ENCODE results near the gene LARGE2. TPM values are rescaled to one million over a fixed set of nuclear protein-coding genes. Genes with fewer than 3 reads are reported as not detected.

LARGE2 gene
- total RNA-seq, 1 donor from 2014 or later = 59.7 TPM

DNA sequence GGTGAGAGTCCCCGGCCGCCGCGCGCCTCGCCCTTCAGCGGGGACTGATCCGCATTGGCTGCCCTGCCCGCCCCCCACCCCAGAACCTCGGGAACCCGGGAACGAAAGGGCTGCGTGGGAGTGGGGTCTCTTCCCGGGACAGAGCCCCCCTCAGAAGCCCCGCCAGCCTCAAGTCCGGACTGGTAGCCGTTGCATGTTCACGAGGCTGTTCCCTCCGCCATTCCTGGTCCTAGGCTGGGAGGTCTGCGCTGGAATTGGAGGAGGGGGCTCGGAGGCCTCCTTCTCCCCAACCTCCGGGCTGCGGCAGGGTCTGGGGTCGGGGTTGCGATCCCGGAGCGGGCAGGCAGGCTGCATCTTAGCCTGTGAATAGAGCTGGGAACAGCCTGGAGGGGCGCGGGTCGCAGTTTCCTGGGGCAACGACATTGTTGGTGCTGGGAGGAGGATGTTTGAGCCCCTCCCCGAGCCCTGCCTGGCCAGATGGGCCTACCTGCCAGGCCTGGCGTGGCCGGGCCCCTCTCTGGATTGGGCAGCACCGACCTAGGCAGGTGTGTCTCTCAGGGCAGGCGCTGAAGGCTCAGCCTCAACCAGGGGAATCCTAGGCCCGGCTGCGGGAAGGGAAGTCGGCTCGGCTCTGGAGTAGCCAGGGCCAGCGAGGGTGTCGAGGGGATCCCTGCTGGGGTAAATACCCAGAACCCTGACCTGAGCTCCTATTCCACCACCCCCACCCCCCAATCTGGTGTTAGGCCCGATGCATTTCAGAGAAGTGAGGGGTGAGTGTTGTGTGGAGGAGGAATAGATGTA, 36.3 kb upstream of the LARGE2 start:
- Mint-ChIP-seq H3K27me3 (no peaks in the 10 kb centered on the region), H3K9me3 (no peaks in the 10 kb centered on the region), H3K4me1 (peaks cover 10% of the 10 kb centered on the region), H3K27ac (no peak overlapping the region), H3K4me3 (peak overlapping the region; percentile 56), H3K36me3 (ENCODE audit: low read depth) (peaks cover 16% of the 10 kb centered on the region)
- TF ChIP-seq, protein P1, sequence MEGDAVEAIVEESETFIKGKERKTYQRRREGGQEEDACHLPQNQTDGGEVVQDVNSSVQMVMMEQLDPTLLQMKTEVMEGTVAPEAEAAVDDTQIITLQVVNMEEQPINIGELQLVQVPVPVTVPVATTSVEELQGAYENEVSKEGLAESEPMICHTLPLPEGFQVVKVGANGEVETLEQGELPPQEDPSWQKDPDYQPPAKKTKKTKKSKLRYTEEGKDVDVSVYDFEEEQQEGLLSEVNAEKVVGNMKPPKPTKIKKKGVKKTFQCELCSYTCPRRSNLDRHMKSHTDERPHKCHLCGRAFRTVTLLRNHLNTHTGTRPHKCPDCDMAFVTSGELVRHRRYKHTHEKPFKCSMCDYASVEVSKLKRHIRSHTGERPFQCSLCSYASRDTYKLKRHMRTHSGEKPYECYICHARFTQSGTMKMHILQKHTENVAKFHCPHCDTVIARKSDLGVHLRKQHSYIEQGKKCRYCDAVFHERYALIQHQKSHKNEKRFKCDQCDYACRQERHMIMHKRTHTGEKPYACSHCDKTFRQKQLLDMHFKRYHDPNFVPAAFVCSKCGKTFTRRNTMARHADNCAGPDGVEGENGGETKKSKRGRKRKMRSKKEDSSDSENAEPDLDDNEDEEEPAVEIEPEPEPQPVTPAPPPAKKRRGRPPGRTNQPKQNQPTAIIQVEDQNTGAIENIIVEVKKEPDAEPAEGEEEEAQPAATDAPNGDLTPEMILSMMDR (IDR thresholded peaks at IDR 0.05) = no peak
- ChIA-PET POLR2A (interaction anchor here (0.9 kb wide), 1 partner anchor 32 kb away, joined by 3 read pairs; the partner anchor contains the start of gene PEX16), CTCF (no interaction called here)
- DNase-seq = no peak
- intact Hi-C loops (cut with micrococcal nuclease) = loop anchor here (1.0 to 5.0 kb wide), 7 partner anchors 13 to 507 kb away; partner anchors contain the start of gene CRY2
- no peak for ATAC-seq (ENCODE audit: low read depth)

DNA sequence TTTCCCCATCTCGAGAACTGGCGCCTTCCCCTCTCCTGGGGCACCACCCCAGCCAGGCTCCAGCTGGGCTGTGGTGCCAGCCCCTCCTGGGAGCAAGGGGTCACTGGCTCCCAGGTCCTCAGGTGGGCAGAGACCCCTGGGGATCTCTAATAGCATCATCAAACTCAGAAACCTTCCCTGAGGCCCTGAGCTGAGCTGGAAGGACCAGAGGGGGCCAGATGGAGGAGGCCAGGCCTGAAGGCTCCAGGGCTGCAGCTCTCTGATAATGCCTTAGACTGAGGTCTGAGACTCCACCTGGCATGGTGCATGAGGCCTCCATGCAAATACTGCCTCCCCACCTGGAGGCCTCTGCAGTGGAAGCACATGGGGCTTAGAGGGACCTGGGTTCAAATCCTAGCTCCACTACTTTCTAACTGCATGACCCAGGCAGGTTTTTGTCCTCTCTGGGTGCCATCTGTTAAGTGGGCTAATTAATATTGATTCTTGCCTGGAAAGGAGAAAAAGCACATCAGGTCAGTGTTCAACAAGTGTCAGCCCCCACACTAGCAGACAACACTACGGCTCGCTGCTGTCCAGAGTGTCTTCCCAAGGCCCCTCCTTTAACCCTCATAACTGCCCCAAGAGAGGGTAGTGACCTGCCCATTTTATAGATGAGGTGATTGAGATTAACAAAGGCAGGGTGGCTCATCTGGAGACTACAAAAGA, 35.5 kb upstream of the LARGE2 start:
- Mint-ChIP-seq H3K4me1 (peaks cover 10% of the 10 kb centered on the region), H3K27ac (no peak overlapping the region), H3K4me3 (no peak overlapping the region), H3K9me3 (no peaks in the 10 kb centered on the region), H3K36me3 (ENCODE audit: low read depth) (peaks cover 7% of the 10 kb centered on the region), H3K27me3 (peaks cover 3% of the 10 kb centered on the region)
- TF ChIP-seq, protein P1 (IDR thresholded peaks at IDR 0.05) = no peak
- CTCF ChIA-PET = no interaction called here
- POLR2A ChIA-PET = interaction anchor here (0.9 kb wide), 1 partner anchor 31 kb away, joined by 3 read pairs; the partner anchor contains the start of gene PEX16
- no peak for ATAC-seq (ENCODE audit: low read depth)
- intact Hi-C loops (cut with micrococcal nuclease) = loop anchor here (5.0 kb wide), 1 partner anchor 80 kb away; no protein-coding TSS in a partner anchor
- no peak for DNase-seq

DNA sequence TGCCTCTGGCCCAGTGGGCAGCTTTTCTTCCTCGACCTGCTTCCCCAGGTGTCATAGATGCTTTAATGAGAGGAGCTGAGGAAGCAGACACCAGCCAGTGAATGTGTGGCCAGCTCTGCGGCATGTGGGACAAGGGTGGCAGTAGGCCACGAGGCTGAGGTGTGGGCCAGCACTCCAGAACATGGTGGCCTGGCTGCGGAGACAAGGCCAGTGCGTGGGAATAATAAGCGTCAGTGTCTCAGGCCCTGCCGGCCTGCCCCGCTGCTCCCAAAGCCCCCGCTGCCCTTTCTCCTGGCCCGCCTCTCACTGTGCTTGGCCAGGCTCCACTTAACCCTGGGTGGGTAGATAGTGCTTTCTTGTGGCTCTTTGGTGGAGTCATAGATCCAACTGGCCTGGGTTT, 34.9 kb upstream of the LARGE2 start:
- intact Hi-C loops (cut with micrococcal nuclease) = loop anchor here (5.0 kb wide), 1 partner anchor 80 kb away; no protein-coding TSS in a partner anchor

DNA sequence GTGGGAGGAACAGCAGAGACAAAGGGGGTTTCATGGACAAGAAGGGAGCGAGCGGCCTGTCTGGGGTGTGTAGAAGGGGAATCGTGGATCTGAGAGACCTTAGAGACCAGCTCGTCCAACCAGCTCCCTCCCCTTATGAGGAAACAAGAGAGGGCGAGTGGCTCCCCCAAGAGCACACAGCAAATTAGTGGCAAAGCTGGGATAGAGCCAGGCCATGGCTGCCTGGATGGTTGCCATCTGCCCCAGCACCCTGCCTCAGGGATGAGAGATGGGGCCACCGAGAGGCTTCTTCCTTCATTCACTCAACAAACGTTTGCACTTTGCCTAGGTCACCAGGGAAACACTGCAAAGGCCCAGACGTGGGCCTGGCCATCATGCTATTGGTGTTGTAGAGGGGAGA, 32.9 kb upstream of the LARGE2 start:
- ATAC-seq (ENCODE audit: low read depth) (no peak), DNase-seq (no peak)
- POLR2A ChIA-PET = no interaction called here
- Mint-ChIP-seq H3K27ac (no peak overlapping the region), H3K36me3 (ENCODE audit: low read depth) (no peaks in the 10 kb centered on the region), H3K4me1 (peaks cover 8% of the 10 kb centered on the region), H3K27me3 (peaks cover 12% of the 10 kb centered on the region), H3K4me3 (no peak overlapping the region), H3K9me3 (no peaks in the 10 kb centered on the region)
- intact Hi-C loops (cut with micrococcal nuclease) = loop anchor here (5.0 kb wide), 1 partner anchor 78 kb away; no protein-coding TSS in a partner anchor
- TF ChIP-seq, protein P1 (IDR thresholded peaks at IDR 0.05) = no peak
- CTCF ChIA-PET = no interaction called here

More for the DNA sequence above, 34.9 kb upstream of the LARGE2 start:
- ATAC-seq (ENCODE audit: low read depth) (no peak), DNase-seq (no peak)
- TF ChIP-seq, protein P1 (IDR thresholded peaks at IDR 0.05) = no peak
- no peaks in the 10 kb centered on the region for H3K9me3 Mint-ChIP-seq
- ChIA-PET CTCF (no interaction called here), POLR2A (no interaction called here)
- H3K4me1 Mint-ChIP-seq = peaks cover 10% of the 10 kb centered on the region
- H3K27me3 Mint-ChIP-seq = peaks cover 5% of the 10 kb centered on the region
- H3K27ac Mint-ChIP-seq = no peak overlapping the region
- peaks cover 2% of the 10 kb centered on the region for H3K36me3 Mint-ChIP-seq (ENCODE audit: low read depth)
- no peak overlapping the region for H3K4me3 Mint-ChIP-seq

DNA sequence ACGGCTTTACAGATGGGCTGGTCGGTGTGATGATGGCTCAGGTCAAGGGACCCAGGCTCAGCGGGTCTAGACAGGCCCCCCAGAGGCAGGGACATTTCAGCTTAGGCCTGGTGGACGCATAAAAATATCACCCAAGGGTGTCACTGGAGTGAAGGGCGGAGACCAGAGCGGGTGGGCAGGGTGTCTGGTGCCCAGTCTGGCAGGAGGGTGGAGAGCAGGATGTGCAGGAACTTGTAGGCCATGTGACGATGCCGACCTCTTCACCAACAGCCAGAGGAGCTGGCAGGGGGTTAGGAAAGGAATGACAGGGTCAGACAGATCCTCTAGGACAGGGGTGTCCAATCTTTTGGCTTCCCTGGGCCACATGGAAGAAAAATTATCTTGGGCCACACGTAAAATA, 32.5 kb upstream of the LARGE2 start:
- intact Hi-C loops (cut with micrococcal nuclease) = loop anchor here (5.0 kb wide), 1 partner anchor 77 kb away; no protein-coding TSS in a partner anchor
- no peak for ATAC-seq (ENCODE audit: low read depth)
- no peak for DNase-seq
- no peak overlapping the region for H3K27ac Mint-ChIP-seq
- H3K27me3 Mint-ChIP-seq = peaks cover 17% of the 10 kb centered on the region
- ChIA-PET CTCF (no interaction called here), POLR2A (no interaction called here)
- no peaks in the 10 kb centered on the region for H3K9me3 Mint-ChIP-seq
- no peak overlapping the region for H3K4me3 Mint-ChIP-seq
- H3K36me3 Mint-ChIP-seq (ENCODE audit: low read depth) = no peaks in the 10 kb centered on the region
- peaks cover 4% of the 10 kb centered on the region for H3K4me1 Mint-ChIP-seq
- TF ChIP-seq, protein P1 (IDR thresholded peaks at IDR 0.05) = no peak

Measured in activated B cell treated with CpG ODN at 0.5 μM for 24 hours (primary cell).